Fibroblast of skin of back (primary cell): ENCODE data around the gene WFDC6. TPM values are rescaled to one million over a fixed set of nuclear protein-coding genes. Genes with fewer than 3 reads are reported as not detected.
"Not testable (repeated sequence)": the region's sequence is repeated elsewhere in the genome, so short reads cannot be mapped to it uniquely, and the experiment has no call there.

ENCODE experiments used
- DNase-seq: peaks from one replicate; pipeline ENCODE4 v3.0.0-alpha.2; 2013
- polyA plus RNA-seq, 2 experiments: library from polyadenylated mRNA; unstranded; fragments of 120-200 nt; gene quantifications; one replicate each; pipeline ENCODE4 v1.2.1, GENCODE V29; 2013; ENCODE audit not compliant: insufficient read length in 2 of 2

Gene WFDC6
- polyA plus RNA-seq (2013, experiment 1 of 2; ENCODE audit: insufficient read length), result not detected
- polyA plus RNA-seq (2013, experiment 2 of 2; ENCODE audit: insufficient read length), result not detected

DNA sequence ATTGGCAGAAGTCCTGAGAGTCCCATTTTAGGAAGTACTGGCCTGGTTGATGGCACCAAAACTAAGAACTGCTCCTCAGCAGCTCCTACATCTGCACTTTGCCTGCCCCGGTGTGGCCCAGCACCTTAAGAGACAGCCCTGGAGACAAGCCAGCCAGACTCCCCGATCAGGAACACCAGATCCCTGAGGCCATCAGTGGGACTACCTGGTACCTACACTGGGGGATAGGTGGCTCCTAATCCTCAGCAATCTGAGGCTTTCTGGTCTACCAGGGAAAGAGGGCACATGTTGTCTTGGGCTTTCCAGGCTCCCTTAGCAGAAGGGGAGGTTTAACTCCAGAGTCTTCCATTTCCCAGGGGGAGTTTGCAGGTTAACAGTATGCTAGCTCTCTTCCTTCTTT lies at the start of gene WFDC6:
TSS of gene WFDC6 (minus strand) at position 101 of the 400 bp plus-strand sequence. CDS start at position 26, 75 bp downstream.
- no peak for DNase-seq

GRCh38 chr20:45588800-45589199 lies 49.5 kb upstream of the WFDC6 start:
- peak; percentile 5 for DNase-seq

DNA sequence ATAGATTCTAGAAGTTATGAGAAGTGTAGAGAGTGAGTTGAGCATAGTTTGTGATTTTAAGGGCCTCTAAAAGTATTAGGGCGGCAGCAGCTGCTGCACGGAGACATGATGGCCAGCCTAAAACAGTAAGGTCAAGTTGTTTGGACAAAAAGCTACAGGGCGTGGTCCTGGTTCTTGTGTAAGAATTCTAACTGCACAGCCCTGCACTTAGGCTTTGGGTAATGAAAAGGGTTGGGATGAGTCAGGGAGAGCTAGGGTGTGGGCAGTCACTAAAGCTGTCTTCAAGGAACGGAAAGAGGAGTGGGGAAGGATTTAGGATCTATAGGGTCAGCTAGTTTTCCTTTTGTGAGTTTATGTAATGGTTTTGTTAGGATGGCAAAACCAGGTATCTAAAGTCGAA lies 46.7 kb upstream of the WFDC6 start:
- not testable (repeated sequence) for DNase-seq

DNA sequence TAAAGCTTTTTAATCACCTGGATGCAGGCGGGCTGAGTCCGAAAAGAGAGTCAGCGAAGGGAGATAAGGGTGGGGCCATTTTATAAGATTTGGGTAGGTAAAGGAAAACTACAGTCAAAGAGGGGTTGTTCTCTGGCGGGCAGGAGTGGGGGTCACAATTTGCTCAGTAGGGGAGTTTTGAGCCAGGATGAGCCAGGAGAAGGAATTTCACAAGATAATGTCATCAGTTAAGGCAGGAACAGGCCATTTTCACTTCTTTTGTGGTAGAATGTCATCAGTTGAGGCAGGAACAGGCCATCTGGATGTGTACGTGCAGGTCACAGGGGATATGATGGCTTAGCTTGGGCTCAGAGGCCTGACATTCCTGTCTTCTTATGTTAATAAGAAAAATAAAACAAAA lies 45.0 kb upstream of the WFDC6 start:
- DNase-seq, result not testable (repeated sequence)

DNA sequence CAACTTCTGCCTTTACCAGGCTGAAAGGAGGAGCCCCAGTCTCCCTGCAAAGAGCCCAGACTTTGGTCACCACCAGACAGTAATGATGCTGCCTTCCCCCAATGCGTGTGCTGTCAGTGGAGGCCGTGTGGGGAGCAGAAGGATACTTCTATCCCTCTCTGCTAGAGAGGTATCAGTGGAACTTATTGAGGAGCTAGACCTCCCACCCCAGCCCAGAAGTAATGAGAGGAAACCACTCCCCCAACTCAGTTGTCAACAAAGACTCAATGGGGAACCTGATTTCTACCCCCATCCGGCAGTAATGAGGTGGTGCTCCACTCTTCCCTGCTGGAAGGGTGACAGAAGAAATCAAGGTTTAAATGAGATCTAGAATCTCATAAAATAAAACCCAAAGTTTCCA lies 44.2 kb upstream of the WFDC6 start:
- DNase-seq, result no peak

DNA sequence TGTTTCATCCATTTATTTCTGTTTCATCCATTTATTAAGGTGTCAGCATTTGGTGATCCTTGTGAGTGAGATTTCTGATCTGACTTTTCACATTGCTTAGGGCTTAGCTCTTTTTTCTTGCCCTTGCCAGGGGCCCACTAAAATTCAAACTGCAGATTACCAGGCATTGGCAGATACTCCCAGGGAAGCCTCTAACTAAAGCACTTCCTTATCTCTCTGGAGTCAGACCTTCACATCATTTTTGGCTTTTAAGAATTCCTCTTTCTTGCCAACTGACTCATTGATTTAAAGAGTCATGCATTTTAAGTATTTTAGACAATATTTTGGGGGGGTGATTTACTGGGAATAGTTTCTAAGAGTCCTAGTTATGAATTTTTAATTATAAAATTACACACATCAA lies 42.4 kb upstream of the WFDC6 start:
- peak; percentile 2 for DNase-seq

GRCh38 chr20:45579184-45579583 lies 39.9 kb upstream of the WFDC6 start, which contains the start of gene WFDC8:
TSS of gene WFDC8 (minus strand) at chr20:45579284. CDS start at chr20:45579247, 37 bp downstream.
- DNase-seq, result no peak

- no peak for DNase-seq
These were observed 38.9 kb upstream of the WFDC6 start for GRCh38 chr20:45578231-45578630.

GRCh38 chr20:45576995-45577394 lies 37.7 kb upstream of the WFDC6 start:
- DNase-seq, result peak; percentile 44

GRCh38 chr20:45575931-45576330 lies 36.6 kb upstream of the WFDC6 start:
- DNase-seq, result no peak

- DNase-seq, result not testable (repeated sequence)
These were observed 30.4 kb upstream of the WFDC6 start for GRCh38 chr20:45569650-45570049.

GRCh38 chr20:45564760-45565276 lies 25.5 kb upstream of the WFDC6 start:
- no peak for DNase-seq

DNA sequence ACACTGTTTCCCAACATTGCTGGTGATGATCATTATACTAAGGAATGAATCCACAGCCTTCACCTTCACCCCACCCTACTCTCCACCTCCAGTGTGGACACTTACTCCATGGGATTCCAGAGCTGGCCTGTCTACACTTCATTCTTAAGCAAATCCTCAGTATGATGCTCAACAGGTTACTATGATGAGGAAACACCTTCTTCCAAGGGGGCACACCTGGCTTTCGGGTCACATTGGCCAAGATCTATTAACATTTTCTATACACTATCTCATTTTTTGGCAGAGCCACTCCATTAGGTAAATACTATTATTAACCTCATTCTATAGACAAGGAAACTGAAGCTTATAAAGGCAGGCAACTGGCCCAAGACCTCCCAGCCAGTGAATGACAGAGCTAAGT lies 15.9 kb upstream of the WFDC6 start:
- DNase-seq, result no peak

DNA sequence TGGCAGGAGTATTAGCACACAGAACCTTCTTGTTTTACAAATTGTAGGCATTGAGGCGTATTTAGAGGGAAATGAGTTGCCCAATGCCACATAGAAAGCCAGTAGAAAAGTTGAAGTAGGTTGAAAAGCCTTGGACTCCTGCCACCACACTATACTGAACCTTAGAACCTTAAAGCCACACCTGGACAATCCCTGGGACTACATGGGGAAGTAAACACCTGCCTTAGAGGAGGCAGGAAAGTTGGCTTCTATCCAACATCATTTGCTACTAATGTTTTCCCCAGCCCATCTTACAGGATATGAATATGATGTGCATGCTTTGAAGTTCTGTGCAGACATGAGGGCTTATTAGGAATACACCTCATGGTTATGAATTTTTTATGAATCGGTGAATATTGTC lies 13.2 kb upstream of the WFDC6 start:
- no peak for DNase-seq

- no peak for DNase-seq
These were observed 11.5 kb upstream of the WFDC6 start for GRCh38 chr20:45550765-45551164.

GRCh38 chr20:45548410-45548809 lies 9.1 kb upstream of the WFDC6 start:
- no peak for DNase-seq

- no peak for DNase-seq
These were observed 8.0 kb upstream of the WFDC6 start, which contains the start of gene EPPIN for GRCh38 chr20:45547206-45547770. TSS of gene EPPIN (minus strand) at chr20:45547401. CDS start at chr20:45547357, 44 bp downstream.

- peak; percentile 24 for DNase-seq
These were observed 6.6 kb upstream of the WFDC6 start for GRCh38 chr20:45545754-45546453.

GRCh38 chr20:45545351-45545750 lies 6.1 kb upstream of the WFDC6 start:
- DNase-seq, result no peak

- DNase-seq, result no peak
These were observed 978 bp downstream of the WFDC6 start for GRCh38 chr20:45538209-45538799.

DNA sequence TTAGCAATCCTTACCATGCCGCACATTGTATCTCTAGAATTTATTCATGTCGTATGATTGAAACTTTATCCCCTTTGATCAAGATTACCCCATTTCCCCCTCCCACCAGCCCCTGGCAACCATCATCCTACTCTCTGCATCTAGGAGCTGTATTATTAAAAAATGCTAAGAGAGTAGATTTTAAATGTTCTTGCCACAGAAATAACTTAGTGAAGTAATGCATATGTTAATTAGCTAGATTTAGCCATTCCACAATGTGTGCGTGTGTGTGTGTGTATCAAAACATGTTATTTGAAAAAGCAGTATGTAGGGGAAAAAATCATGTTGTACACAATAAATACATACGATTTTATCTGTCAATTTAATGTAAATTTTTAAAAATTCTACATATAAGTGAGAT lies 12.0 kb downstream of the WFDC6 start:
- DNase-seq, result no peak

DNA sequence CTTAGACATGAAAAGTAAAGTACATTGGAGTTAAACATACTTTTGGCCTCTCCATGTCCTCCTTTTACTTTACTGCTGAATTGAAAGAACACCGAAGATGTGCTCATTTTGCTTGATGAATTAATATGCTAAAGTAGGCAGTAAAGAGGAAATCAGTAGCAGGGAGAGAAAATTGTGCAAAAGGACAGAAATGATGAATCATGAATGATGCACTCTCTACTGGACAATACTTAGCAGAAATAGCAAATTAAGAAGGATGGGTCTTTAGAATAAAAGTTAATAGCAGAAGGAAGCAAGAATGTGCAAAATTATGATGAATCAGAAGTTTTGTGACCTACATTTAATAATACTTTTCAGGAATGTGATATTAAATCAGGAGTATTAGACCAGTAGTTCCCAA lies 15.5 kb downstream of the WFDC6 start:
- DNase-seq, result no peak

- DNase-seq, result no peak
These were observed 21.0 kb downstream of the WFDC6 start for GRCh38 chr20:45518282-45518681.
